HG02678 (cell line): ENCODE data around the gene PCF11.
"Not testable (repeated sequence)": the region's sequence is repeated elsewhere in the genome, so short reads cannot be mapped to it uniquely, and the experiment has no call there.

Experiments
- ATAC-seq: cut with Tn5 transposase; IDR thresholded peaks from one replicate; pipeline ENCODE4 v1.9.1; 2021; ENCODE audit warnings: mild to moderate bottlenecking, moderate library complexity; ENCODE audit not compliant: unreplicated experiment

PCF11 gene, protein sequence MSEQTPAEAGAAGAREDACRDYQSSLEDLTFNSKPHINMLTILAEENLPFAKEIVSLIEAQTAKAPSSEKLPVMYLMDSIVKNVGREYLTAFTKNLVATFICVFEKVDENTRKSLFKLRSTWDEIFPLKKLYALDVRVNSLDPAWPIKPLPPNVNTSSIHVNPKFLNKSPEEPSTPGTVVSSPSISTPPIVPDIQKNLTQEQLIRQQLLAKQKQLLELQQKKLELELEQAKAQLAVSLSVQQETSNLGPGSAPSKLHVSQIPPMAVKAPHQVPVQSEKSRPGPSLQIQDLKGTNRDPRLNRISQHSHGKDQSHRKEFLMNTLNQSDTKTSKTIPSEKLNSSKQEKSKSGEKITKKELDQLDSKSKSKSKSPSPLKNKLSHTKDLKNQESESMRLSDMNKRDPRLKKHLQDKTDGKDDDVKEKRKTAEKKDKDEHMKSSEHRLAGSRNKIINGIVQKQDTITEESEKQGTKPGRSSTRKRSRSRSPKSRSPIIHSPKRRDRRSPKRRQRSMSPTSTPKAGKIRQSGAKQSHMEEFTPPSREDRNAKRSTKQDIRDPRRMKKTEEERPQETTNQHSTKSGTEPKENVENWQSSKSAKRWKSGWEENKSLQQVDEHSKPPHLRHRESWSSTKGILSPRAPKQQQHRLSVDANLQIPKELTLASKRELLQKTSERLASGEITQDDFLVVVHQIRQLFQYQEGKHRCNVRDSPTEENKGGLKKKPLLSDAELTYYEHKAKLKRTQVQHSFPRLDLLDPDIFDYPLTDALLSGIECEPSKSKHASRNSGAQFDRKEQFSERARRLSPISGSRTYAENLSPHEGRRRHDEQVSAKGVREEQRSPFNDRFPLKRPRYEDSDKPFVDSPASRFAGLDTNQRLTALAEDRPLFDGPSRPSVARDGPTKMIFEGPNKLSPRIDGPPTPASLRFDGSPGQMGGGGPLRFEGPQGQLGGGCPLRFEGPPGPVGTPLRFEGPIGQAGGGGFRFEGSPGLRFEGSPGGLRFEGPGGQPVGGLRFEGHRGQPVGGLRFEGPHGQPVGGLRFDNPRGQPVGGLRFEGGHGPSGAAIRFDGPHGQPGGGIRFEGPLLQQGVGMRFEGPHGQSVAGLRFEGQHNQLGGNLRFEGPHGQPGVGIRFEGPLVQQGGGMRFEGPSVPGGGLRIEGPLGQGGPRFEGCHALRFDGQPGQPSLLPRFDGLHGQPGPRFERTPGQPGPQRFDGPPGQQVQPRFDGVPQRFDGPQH (N-terminal part only)

GRCh38 chr11:83156996-83157593, at the start of gene PCF11:
Gene PCF11, plus strand, starts transcription at chr11:83157131. Its CDS starts 309 bp downstream, at chr11:83157440.
- ATAC-seq, result peak; percentile 5

DNA sequence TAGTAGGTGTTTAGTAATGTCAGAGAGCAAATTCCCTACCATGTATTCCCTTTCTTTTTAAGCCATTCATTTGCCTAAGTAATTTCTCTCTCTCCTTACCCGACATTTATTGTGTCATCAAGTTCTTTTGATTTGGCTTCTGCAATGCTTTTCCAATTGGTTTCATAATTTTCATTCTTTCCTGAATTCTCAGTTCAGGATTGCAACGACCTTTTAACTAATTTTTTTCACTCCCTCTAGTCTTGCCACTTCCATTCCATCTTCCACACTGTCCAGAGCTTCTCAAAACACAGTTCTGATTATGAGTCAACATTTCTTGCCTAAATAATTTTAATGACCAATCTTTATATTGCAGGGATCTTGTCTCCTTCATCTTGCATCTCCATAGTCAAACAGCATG, 44.0 kb upstream of the PCF11 start:
- ATAC-seq, result no peak

DNA sequence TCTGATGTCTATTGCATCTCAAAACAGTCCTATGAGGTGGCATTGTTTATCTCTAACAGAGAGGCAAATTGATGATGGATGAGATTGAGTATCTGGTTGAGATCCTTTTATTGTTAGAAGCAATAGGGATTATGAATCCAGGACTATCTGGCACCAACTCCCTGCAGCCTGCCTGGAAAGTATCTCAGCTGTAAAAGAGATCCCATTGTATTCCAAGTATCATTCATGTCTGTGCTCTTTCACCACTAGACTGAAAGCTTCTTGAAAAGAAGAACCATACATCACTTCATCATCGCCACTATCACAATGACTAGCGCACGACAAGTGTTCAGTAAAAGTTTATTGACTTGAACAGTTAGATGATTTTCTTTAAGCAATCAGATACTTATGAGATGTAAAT, 41.9 kb upstream of the PCF11 start:
- no peak for ATAC-seq

- ATAC-seq, result no peak
These were observed 41.4 kb upstream of the PCF11 start for GRCh38 chr11:83115551-83115950.

DNA sequence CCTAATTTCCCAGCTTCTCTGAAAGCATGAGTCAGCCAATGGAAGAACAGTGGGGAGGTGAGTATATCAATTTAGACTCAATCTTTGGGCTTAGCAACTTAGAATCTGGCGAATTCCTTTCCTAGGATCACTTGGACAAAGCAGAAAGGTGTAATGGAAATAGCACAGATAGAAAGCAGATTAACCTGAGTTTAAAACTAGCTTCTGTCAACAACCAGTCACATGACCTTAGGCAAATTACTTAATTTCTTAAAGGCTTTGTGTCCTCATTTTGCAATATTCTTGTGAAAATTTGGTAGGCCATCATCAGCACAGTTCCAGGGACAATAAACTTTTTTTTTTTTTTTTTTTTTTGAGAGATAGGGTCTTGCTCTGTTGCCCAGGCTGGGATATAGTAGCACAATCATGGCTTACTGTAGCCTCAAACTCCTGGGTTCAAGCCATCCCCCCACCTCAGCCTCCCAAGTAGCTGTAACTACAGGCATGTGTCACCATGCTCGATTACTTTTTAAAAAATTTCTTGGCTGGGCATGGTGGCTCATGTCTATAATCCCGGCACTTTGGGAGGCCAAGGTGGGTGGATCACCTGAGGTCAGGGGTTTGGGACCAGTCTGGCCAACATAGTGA, 40.8 kb upstream of the PCF11 start:
- no peak for ATAC-seq

- ATAC-seq, result no peak
These were observed 38.1 kb upstream of the PCF11 start for GRCh38 chr11:83118814-83119213.

DNA sequence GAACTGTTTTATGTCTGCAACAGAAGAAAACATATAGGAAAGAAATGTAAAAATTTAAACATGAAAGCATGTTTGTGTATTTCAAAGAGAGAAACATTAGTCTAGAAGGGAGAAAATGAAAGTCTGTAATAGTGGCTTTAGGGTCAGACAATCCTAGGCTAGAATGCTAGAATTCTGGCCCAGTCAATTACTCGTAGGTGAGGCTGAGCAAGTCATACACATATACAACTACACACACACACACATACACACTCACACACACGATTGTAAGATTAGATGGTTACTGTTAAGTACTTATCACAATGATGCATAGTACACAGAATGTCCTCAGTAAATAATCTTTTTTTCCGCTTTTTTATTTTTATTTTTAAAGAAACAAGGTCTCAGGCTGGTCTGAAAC, 37.7 kb upstream of the PCF11 start:
- no peak for ATAC-seq

GRCh38 chr11:83120327-83120726, 36.6 kb upstream of the PCF11 start:
- no peak for ATAC-seq

DNA sequence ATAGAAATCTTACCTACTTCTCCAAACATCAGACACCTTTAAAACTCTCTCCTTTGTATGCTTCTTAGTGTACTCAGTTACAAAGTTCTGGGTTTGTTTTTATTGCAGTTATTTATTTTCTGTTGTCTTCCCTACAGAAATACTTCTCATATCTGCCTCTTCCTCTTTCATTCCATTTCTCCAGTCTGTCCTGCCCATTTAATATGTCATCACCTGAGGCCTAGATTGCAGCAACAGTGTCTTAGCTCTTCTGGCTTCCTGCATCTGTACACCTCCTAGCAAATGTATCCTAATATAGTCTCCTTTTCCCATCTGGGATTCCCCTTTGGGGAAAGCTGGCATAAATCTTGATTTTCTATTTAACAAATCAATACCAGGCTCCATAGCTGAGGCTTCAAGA, 34.9 kb upstream of the PCF11 start:
- ATAC-seq, result no peak

DNA sequence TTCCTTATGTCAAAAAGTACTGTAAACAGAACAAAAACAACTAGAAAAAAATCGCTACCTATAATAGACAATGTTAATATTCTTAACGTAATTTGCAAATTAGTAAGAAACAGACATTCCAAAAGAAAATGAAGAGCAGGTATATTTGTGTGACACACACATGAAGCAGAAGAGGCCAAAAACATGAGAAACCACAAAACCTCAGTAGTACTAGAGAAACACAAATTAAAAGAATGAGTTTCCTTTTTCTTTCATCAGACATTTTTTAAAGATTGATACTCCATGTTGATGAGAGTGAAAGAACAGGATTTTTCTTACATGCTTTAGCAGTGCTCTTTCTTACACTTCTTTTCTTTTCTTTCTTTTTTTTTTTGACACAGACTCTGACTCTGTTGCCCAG, 34.2 kb upstream of the PCF11 start:
- ATAC-seq, result no peak

DNA sequence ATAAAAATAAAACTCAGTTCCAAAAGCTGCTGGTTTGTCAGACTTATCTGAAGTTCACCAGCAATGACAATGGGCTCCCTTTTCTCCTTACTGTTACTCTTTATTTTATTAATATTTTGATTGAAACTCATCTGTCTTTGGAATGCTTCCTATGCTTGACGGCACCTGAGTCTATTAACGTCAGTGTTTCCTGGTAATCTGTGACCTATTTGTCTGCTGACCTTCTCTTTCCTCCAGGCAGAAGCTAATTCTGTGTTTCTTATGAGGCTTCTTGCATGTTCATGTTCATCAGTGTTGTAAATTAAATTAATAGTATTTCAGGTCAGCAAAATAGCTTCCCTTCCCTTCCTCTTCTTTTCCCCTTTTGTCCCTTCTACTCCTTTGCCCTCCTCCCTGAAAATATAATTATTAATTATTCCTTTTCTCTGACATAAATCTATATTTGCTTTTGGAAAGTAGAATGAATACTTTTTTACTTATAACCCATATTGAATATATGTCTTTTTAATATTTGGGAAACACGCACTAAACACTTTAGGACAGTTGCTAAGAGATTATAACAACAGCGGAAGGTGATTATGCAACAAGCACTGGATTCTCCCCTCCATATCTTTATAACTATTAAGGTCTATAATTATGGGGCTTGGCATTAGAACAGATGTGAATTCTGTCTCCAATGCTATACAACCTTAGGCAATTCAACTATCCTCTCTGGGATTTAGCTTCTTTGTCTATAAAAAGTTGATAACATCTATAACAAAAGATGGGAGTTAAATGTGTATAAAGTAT, 32.1 kb upstream of the PCF11 start:
- ATAC-seq, result no peak

- ATAC-seq, result no peak
These were observed 31.4 kb upstream of the PCF11 start for GRCh38 chr11:83125577-83125976.

- ATAC-seq, result no peak
These were observed 29.7 kb upstream of the PCF11 start for GRCh38 chr11:83127310-83127637.

DNA sequence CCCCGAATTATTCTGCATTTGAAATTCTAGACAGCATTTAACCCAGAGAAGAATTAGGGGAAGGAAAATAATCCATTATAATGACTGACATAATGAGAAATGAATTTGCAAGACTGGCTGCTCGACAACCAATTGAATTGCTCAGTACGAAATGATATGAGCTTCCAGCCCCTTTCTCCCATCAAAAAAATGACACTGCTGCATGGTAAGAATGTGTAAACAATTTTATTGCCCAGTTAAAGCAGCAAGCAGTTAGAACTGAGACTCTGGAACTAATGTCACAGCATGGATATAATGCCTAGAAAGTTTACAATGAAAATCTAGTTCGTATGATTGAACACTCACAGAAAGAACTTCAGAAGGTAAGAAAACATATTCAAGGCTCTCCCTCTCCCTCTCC, 24.7 kb upstream of the PCF11 start:
- no peak for ATAC-seq

DNA sequence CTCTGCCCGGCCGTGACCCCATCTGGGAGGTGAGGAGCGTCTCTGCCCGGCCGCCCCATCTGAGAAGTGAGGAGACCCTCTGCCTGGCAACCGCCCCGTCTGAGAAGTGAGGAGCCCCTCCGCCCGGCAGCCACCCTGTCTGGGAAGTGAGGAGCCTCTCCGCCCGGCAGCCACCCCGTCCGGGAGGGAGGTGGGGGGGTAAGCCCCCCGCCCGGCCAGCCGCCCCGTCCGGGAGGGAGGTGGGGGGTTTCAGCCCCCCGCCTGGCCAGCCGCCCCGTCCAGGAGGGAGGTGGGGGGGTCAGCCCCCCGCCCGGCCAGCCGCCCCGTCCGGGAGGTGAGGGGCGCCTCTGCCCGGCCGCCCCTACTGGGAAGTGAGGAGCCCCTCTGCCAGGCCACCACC, 23.7 kb upstream of the PCF11 start:
- not testable (repeated sequence) for ATAC-seq

DNA sequence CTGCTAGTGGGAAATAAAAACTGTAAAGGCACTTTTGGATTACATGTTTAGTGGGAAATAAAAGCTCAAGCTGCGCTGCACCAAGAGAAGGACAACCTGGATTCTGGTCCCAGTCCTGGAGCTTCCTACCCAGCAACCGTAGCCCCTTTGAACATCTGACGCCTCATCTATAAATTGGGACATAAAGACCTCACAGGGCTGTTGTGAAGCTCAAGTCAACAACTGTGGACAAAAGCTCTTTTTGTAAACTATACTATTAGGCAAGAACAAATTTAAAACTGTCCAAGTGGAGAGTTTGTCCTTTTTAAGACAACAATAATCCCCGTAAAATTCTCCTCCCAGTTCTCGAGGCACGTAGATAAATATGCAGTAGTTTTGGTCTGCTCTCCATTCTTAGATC, 17.6 kb upstream of the PCF11 start:
- ATAC-seq, result no peak

GRCh38 chr11:83140691-83141455, 16.1 kb upstream of the PCF11 start:
- ATAC-seq, result peak; percentile 98

DNA sequence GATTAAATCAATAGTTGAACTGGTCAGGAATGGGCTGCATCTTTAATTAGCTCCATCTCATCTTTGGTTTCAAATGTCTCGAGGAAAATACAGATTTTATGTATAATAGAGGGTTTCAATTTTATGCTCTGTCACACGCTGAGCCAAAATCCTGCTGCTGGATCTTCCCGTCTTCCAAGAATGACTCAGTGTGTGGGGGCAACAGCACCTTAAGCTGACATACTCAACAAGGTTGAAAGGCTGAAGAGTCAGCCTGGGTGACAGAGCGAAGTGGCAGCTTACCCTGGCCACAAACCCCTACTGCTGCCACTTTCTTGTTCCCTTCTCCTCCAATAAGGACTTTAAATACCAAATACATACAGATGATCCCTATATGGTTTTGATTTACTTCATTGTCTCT, 9.0 kb upstream of the PCF11 start:
- no peak for ATAC-seq

GRCh38 chr11:83150450-83150849, 6.5 kb upstream of the PCF11 start:
- no peak for ATAC-seq
